Vagina (tissue), 2 donors: Measurements from ENCODE around the gene OR6X1.

Source experiments
- CTCF ChIP-seq, 3 experiments: fragments of 450-650 bp in 2 of 3; fragments of 200-600 bp in 1 of 3; sonication (generic) in 1 of 3; IDR thresholded peaks; one replicate each; pipeline ENCODE4 v1.5.1; 2017 to 2019; ENCODE audit warnings: antibody characterized with exemption in 3 of 3, mild to moderate bottlenecking in 2 of 3, moderate library complexity in 2 of 3
- POLR2AphosphoS5 ChIP-seq, 2 donors: sonication (generic); formaldehyde crosslinking; IDR thresholded peaks; one replicate each; pipeline ENCODE4 v1.9.0; 2017; ENCODE audit warnings: antibody characterized with exemption in 2 of 2, mild to moderate bottlenecking in 2 of 2, low read depth in 1 of 2; ENCODE audit not compliant: insufficient read depth in 1 of 2

- TF ChIP-seq CTCF (IDR thresholded peaks at IDR 0.05) (no peak), POLR2AphosphoS5 (IDR thresholded peaks at IDR 0.05; ENCODE audit: insufficient read depth in 1 of 2, low read depth in 1 of 2) (no peak)
These were observed 11.6 kb downstream of the OR6X1 start for GRCh38 chr11:123742724-123743120.
